Measurements from ENCODE around the gene GRID2.

GRCh38 chr4:93529692-93530372 lies 1226.1 kb downstream of the GRID2 start:
- no peak for TF ChIP-seq CTCF (IDR thresholded peaks at IDR 0.05 in 2 of 3, conservative IDR thresholded peaks at IDR 0.05 in 1 of 3; ENCODE audit: control insufficient read depth in 2 of 3, extremely low read depth in 1 of 3, insufficient read depth in 1 of 3, low read depth in 3 of 3, low read length in 3 of 3)
- no peak for TF ChIP-seq FOS (IDR thresholded peaks at IDR 0.05; ENCODE audit: borderline replicate concordance, extremely low read depth, insufficient read length)
- no peak for TF ChIP-seq REST (IDR thresholded peaks at IDR 0.05; ENCODE audit: low read depth, low read length)
- TF ChIP-seq BCLAF1 (IDR thresholded peaks at IDR 0.05) = no peak
- no peak for TF ChIP-seq POLR2A (IDR thresholded peaks at IDR 0.05; ENCODE audit: low read depth, low read length)
- no peak for TF ChIP-seq HCFC1 (IDR thresholded peaks at IDR 0.05; ENCODE audit: low read length)
- no peak for TF ChIP-seq EZH2 (IDR thresholded peaks at IDR 0.05; ENCODE audit: borderline replicate concordance, control insufficient read depth, low read depth, low read length)
- no peak for TF ChIP-seq MTA3 (IDR thresholded peaks at IDR 0.05; ENCODE audit: borderline replicate concordance, low read length)
- no peak for TF ChIP-seq EP300 (IDR thresholded peaks at IDR 0.05; ENCODE audit: borderline replicate concordance in 1 of 2, control insufficient read depth in 1 of 2, low read depth in 2 of 2, low read length in 2 of 2)

Measured in GM12878 (cell line).